H1 (cell line): ENCODE data around the gene PRODH. TPM values are rescaled to one million over a fixed set of nuclear protein-coding genes. Genes with fewer than 3 reads are reported as not detected.

Experiments used
- RAD21 ChIP-seq, 2 experiments: IDR thresholded peaks in 1 of 2; conservative IDR thresholded peaks in 1 of 2; 2 replicates each; pipeline ENCODE4 v1.6.1; 2011; ENCODE audit warnings: low read depth in 2 of 2, low read length in 2 of 2, improper control_type of control experiment in 1 of 2, inconsistent platforms in 1 of 2, mild to moderate bottlenecking in 1 of 2, moderate library complexity in 1 of 2
- TAF1 ChIP-seq: IDR thresholded peaks from 2 replicates; pipeline ENCODE4 v1.6.1; 2011; ENCODE audit warnings: mild to moderate bottlenecking, low read depth, low read length
- polyA plus RNA-seq, 7 experiments: library from polyadenylated mRNA; depleted of rRNA in 3 of 7; stranded (reverse) in 5 of 7; unstranded in 2 of 7; fragments of >200 nt in 5 of 7; fragments of 200-250 nt in 2 of 7; gene quantifications; 1 replicate in 5 of 7; 2 replicates in 1 of 7; 4 replicates in 1 of 7; pipeline versions ENCODE4 v1.2.1 to v1.2.3, GENCODE V29; 2011 to 2013; ENCODE audit warnings: missing spikeins in 2 of 7, mixed read lengths in 2 of 7
- total RNA-seq: library from RNA; stranded (reverse); fragmentation: NEBNext Ultra II Directional; extraction: Animal tissue kit (Norgen Biotek cat#: 25700); gene quantifications from 2 replicates; pipeline ENCODE4 v1.2.1, GENCODE V29; 2021

Gene PRODH
- total and polyA plus RNA-seq, 2 of the 8 experiments (the other 6 are each of a cell fraction or from before 2014, with no cell fraction given) = 27.6 to 45.6 TPM

DNA sequence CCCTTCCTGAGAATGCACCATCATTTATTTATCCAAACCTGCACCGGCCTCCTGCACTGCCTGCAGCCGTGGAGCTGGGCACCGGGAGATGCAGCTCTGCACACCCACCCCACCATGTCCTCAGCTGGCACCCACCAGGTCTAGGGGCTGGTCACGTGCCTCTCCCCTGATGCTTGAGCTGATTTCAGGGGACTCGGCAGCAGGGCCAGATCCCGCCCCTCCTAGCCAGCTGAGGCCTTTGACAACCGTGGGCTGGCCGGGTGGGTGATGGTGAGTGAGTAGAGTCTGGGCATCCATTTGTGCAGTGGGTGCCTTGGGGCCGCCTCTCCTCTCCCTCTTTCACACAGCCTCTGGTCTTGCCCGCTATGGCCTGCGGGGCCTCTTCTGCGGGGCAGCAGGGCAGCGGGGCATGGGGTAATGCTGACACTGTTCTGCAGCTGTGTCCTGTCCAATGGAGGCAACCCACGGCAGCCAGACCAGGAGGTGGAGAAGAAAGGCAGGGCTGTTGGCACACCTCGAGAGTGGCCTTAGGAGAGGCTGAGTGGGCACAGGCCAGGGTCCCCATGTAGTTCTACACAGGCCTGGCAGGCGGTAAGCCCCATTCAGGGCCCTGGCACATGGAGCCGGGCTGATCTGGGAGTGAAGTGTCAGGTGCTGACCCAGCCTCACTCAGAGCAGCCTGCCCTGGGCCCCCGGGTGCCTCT is 38.5 kb upstream of the PRODH start (continued):
- TF ChIP-seq RAD21 (IDR thresholded peaks at IDR 0.05 in 1 of 2, conservative IDR thresholded peaks at IDR 0.05 in 1 of 2; ENCODE audit: low read depth in 2 of 2, low read length in 2 of 2) (no peak), TAF1 (no peak)
- TF ChIP-seq, all 59 proteins: peak for 0
